Sigmoid colon (tissue), 7 donors: ENCODE data around the gene IRAK1BP1. TPM values are rescaled to one million over a fixed set of nuclear protein-coding genes. Genes with fewer than 3 reads are reported as not detected.

Experiments
- DNase-seq: peaks from one replicate; pipeline ENCODE4 v3.0.0-alpha.2; 2019
- H3K27ac ChIP-seq, 4 donors: fragments of 200-600 bp; sonication (generic); one replicate each; pipeline ENCODE4 v1.5.1; 2016 to 2019; ENCODE audit warnings: mild to moderate bottlenecking in 1 of 4
- H3K27me3 ChIP-seq, 3 donors: fragments of 200-600 bp; sonication (generic); one replicate each; pipeline ENCODE4 v1.5.1; 2019; ENCODE audit warnings: mild to moderate bottlenecking in 1 of 3
- H3K36me3 ChIP-seq, 4 donors: fragments of 200-600 bp; sonication (generic); one replicate each; pipeline ENCODE4 v1.5.1; 2016 to 2019
- H3K4me1 ChIP-seq, 4 donors: fragments of 200-600 bp; sonication (generic); one replicate each; pipeline ENCODE4 v1.5.1; 2017 to 2019
- H3K4me3 ChIP-seq, 4 donors: fragments of 200-600 bp; sonication (generic); one replicate each; pipeline ENCODE4 v1.5.1; 2017 to 2019; ENCODE audit warnings: mild to moderate bottlenecking in 2 of 4, moderate library complexity in 1 of 4
- H3K9me3 ChIP-seq, 4 donors: fragments of 200-600 bp in 3 of 4; sonication (generic) in 3 of 4; one replicate each; pipeline versions ENCODE4 v1.5.1 to v1.6.1; 2013 to 2019
- CTCF ChIP-seq, 4 experiments: fragments of 450-650 bp in 3 of 4; fragments of 200-600 bp in 1 of 4; IDR thresholded peaks; one replicate each; pipeline ENCODE4 v1.5.1; 2016 to 2019; ENCODE audit warnings: antibody characterized with exemption in 4 of 4, mild to moderate bottlenecking in 3 of 4, moderate library complexity in 2 of 4
- EP300 ChIP-seq, 4 donors: sonication (generic); formaldehyde crosslinking; IDR thresholded peaks; one replicate each; pipeline ENCODE4 v1.6.1; 2017; ENCODE audit warnings: antibody characterized with exemption in 4 of 4
- POLR2A ChIP-seq, 2 donors: fragments of 450-650 bp; IDR thresholded peaks; one replicate each; pipeline ENCODE4 v1.6.1; 2016; ENCODE audit warnings: antibody characterized with exemption in 2 of 2, mild to moderate bottlenecking in 2 of 2, moderate library complexity in 2 of 2
- POLR2AphosphoS5 ChIP-seq, 4 donors: sonication (generic); formaldehyde crosslinking; IDR thresholded peaks; one replicate each; pipeline ENCODE4 v1.6.1; 2017; ENCODE audit warnings: antibody characterized with exemption in 4 of 4
- WGBS, 2 donors: extraction: QIAGEN DNeasy Blood & Tissue Kit; methylation state at CpG; one replicate each; pipeline ENCODE4 v1.1.7; 2013; 5-methylcytosine and 5-hydroxymethylcytosine counted together
- intact Hi-C: fragments of 100-400 bp; cut with DNase I; formaldehyde crosslinking; loops from one replicate; pipeline ENCODE4 v1.15.1; 2023
- polyA plus RNA-seq, 3 donors: library from polyadenylated mRNA; stranded (reverse); fragments of 200-250 nt; gene quantifications; one replicate each; pipeline ENCODE4 v1.2.3, GENCODE V29; 2013
- total RNA-seq, 4 donors: library from RNA; depleted of rRNA; stranded (reverse); fragments of >200 nt; gene quantifications; one replicate each; pipeline ENCODE4 v1.1.0, GENCODE V29; 2016
- donor health status: healthy with polysubstance abuse.
- donor health status: Bipolar disorder and iron deficiency.
- donor health status: healthy.

The IRAK1BP1 gene
- total and polyA plus RNA-seq, 7 donors: 0.46 to 8.2 (median 4.9) TPM

DNA sequence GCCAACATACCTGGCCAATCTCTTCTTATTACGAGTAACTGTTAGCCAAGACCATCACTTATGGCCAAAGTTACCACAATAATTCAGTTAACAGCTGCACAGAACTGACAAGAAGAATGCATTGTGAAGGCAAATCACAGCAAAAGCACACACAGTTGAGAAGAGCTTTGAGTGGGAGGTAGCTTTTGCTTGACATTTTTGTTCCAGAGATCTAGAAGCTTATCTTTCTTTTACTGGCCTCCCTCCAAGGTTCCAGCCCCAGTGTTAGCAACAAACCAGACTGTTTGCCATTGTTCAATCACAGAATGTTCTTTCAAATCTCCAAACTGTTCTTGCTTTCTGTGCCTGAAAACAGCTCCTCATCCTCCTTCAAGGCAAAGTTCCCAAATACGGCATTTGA lies 35.9 kb upstream of the IRAK1BP1 start:
- intact Hi-C loops: no loop called here
- Histone ChIP-seq H3K27me3 (no peaks in the 10 kb centered on the region), H3K9me3 (peaks cover 0 to 3% (median 0%) of the 10 kb centered on the region in 4 donors), H3K4me3 (no peak overlapping the region), H3K36me3 (no peaks in the 10 kb centered on the region), H3K4me1 (no peaks in the 10 kb centered on the region), H3K27ac (no peak overlapping the region)
- no peak for DNase-seq
- WGBS, 2 donors: 24 to 69% methylated on average over 2 of the region's 2 CpGs
- TF ChIP-seq CTCF (IDR thresholded peaks at IDR 0.05): no peak
- TF ChIP-seq POLR2A (IDR thresholded peaks at IDR 0.05): no peak
- TF ChIP-seq POLR2AphosphoS5 (IDR thresholded peaks at IDR 0.05): no peak
- TF ChIP-seq EP300 (IDR thresholded peaks at IDR 0.05): no peak

- H3K27me3 ChIP-seq: no peaks in the 10 kb centered on the region
- no peaks in the 10 kb centered on the region for H3K4me1 ChIP-seq
- H3K4me3 ChIP-seq: no peak overlapping the region
- no peak overlapping the region for H3K27ac ChIP-seq
- DNase-seq: no peak
- intact Hi-C loops: no loop called here
- TF ChIP-seq CTCF (IDR thresholded peaks at IDR 0.05) (no peak), POLR2A (IDR thresholded peaks at IDR 0.05) (no peak), POLR2AphosphoS5 (IDR thresholded peaks at IDR 0.05) (no peak), EP300 (IDR thresholded peaks at IDR 0.05) (no peak)
- peaks cover 0 to 3% (median 0%) of the 10 kb centered on the region in 4 donors for H3K9me3 ChIP-seq
- H3K36me3 ChIP-seq: no peaks in the 10 kb centered on the region
Measured at GRCh38 chr6:78832091-78832808, 35.1 kb upstream of the IRAK1BP1 start.

GRCh38 chr6:78835817-78836216 lies 31.5 kb upstream of the IRAK1BP1 start:
- Histone ChIP-seq H3K27ac (no peak overlapping the region), H3K27me3 (no peaks in the 10 kb centered on the region), H3K4me1 (no peaks in the 10 kb centered on the region), H3K36me3 (no peaks in the 10 kb centered on the region), H3K4me3 (no peak overlapping the region), H3K9me3 (peaks cover 0 to 3% (median 0%) of the 10 kb centered on the region in 4 donors)
- intact Hi-C loops: no loop called here
- no peak for TF ChIP-seq POLR2AphosphoS5 (IDR thresholded peaks at IDR 0.05)
- no peak for TF ChIP-seq POLR2A (IDR thresholded peaks at IDR 0.05)
- no peak for TF ChIP-seq CTCF (IDR thresholded peaks at IDR 0.05)
- DNase-seq: no peak

- Histone ChIP-seq H3K4me1 (no peaks in the 10 kb centered on the region), H3K4me3 (no peak overlapping the region), H3K27me3 (no peaks in the 10 kb centered on the region), H3K36me3 (no peaks in the 10 kb centered on the region), H3K27ac (no peak overlapping the region), H3K9me3 (peaks cover 0 to 3% (median 0%) of the 10 kb centered on the region in 4 donors)
- TF ChIP-seq EP300 (IDR thresholded peaks at IDR 0.05): no peak
- no peak for TF ChIP-seq POLR2AphosphoS5 (IDR thresholded peaks at IDR 0.05)
- TF ChIP-seq CTCF (IDR thresholded peaks at IDR 0.05): no peak
- TF ChIP-seq POLR2A (IDR thresholded peaks at IDR 0.05): no peak
- no peak for DNase-seq
- 27 to 66% methylated on average over 3 of the region's 3 CpGs for WGBS, 2 donors
- intact Hi-C loops: no loop called here
Measured at GRCh38 chr6:78836598-78836997, 30.8 kb upstream of the IRAK1BP1 start.

DNA sequence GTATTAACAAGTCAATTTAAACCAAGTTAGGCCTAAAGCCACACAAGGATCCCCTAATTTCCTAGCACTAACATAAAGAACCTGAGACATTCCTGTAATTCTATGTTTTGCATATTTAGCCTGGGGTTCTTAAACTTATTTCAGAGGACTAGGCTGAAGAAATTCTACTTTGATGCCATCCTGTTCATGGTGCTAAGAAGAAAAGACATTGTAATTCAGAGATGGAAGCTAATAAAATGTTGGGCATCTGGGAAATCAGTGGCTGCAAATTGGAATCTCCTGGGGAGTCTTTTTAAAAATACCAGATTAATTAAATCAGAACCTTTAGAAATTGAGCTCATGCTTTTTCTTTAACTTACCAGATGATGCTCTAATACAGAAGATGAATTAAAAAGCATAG lies 26.2 kb upstream of the IRAK1BP1 start:
- intact Hi-C loops: no loop called here
- no peak for DNase-seq
- Histone ChIP-seq H3K4me3 (no peak overlapping the region), H3K27ac (no peak overlapping the region), H3K9me3 (no peaks in the 10 kb centered on the region), H3K4me1 (no peaks in the 10 kb centered on the region), H3K27me3 (no peaks in the 10 kb centered on the region), H3K36me3 (no peaks in the 10 kb centered on the region)
- no peak for TF ChIP-seq POLR2A (IDR thresholded peaks at IDR 0.05)
- no peak for TF ChIP-seq POLR2AphosphoS5 (IDR thresholded peaks at IDR 0.05)
- TF ChIP-seq EP300 (IDR thresholded peaks at IDR 0.05): no peak
- TF ChIP-seq CTCF (IDR thresholded peaks at IDR 0.05): no peak
